Measurements from ENCODE around the gene INTS13. TPM values are rescaled to one million over a fixed set of nuclear protein-coding genes. Genes with fewer than 3 reads are reported as not detected.

Gene INTS13
- total and polyA plus RNA-seq, 7 donors: 9.7 to 38.2 (median 18.7) TPM

- DNase-seq: no peak
- 0% methylated on average over 10 of the region's 10 CpGs for WGBS, 2 donors
These were observed 328 bp downstream of the INTS13 start for GRCh38 chr12:26937443-26937862.

GRCh38 chr12:26936559-26937442 is 980 bp downstream of the INTS13 start:
- Histone ChIP-seq H3K4me3 (peak overlapping the region; percentile 71 to 96 (median 82)), H3K36me3 (peaks cover 0 to 13% (median 0%) of the 10 kb centered on the region in 4 donors), H3K27ac (peak overlapping the region; percentile 92 to 98 (median 96)), H3K4me1 (peaks cover 0 to 49% (median 44%) of the 10 kb centered on the region in 4 donors), H3K27me3 (no peaks in the 10 kb centered on the region), H3K9me3 (no peaks in the 10 kb centered on the region)
- intact Hi-C loops (cut with DNase I): loop anchor here (2.0 to 10.0 kb wide), 4 partner anchors 82 to 370 kb away; no protein-coding TSS in a partner anchor
- TF ChIP-seq POLR2A (IDR thresholded peaks at IDR 0.05): no peak
- no peak for TF ChIP-seq EP300 (IDR thresholded peaks at IDR 0.05)
- TF ChIP-seq CTCF (IDR thresholded peaks at IDR 0.05): no peak
- no peak for TF ChIP-seq POLR2AphosphoS5 (IDR thresholded peaks at IDR 0.05)
- no peak for DNase-seq
- 6 to 7% methylated on average over 8 of the region's 8 CpGs for WGBS, 2 donors

More at GRCh38 chr12:26937443-26937862, 328 bp downstream of the INTS13 start:
- H3K4me1 ChIP-seq: peaks cover 0 to 55% (median 46%) of the 10 kb centered on the region in 4 donors
- no peaks in the 10 kb centered on the region for H3K9me3 ChIP-seq
- H3K4me3 ChIP-seq: peak overlapping the region; percentile 71 to 96 (median 82)
- intact Hi-C loops (cut with DNase I): loop anchor here (2.0 to 10.0 kb wide), 4 partner anchors 83 to 370 kb away; no protein-coding TSS in a partner anchor
- no peaks in the 10 kb centered on the region for H3K27me3 ChIP-seq
- peaks cover 0 to 7% (median 0%) of the 10 kb centered on the region in 4 donors for H3K36me3 ChIP-seq
- peak overlapping the region; percentile 92 to 98 (median 96) for H3K27ac ChIP-seq
- TF ChIP-seq CTCF (IDR thresholded peaks at IDR 0.05) (no peak), POLR2AphosphoS5 (IDR thresholded peaks at IDR 0.05) (no peak), POLR2A (IDR thresholded peaks at IDR 0.05) (no peak), EP300 (IDR thresholded peaks at IDR 0.05) (no peak)

- DNase-seq: no peak
- intact Hi-C loops (cut with DNase I): loop anchor here (2.0 to 10.0 kb wide), 4 partner anchors 81 to 371 kb away; no protein-coding TSS in a partner anchor
- 62 to 65% methylated on average over 7 of the region's 7 CpGs for WGBS, 2 donors
- peaks cover 0 to 13% (median 0%) of the 10 kb centered on the region in 4 donors for H3K36me3 ChIP-seq
- H3K27ac ChIP-seq: peak overlapping the region in 2 of 4 donors; percentile 94 to 98
- peaks cover 0 to 40% (median 37%) of the 10 kb centered on the region in 4 donors for H3K4me1 ChIP-seq
- H3K27me3 ChIP-seq: no peaks in the 10 kb centered on the region
- no peak overlapping the region for H3K4me3 ChIP-seq
- H3K9me3 ChIP-seq: no peaks in the 10 kb centered on the region
- TF ChIP-seq POLR2A (IDR thresholded peaks at IDR 0.05) (no peak), EP300 (IDR thresholded peaks at IDR 0.05) (no peak), CTCF (IDR thresholded peaks at IDR 0.05) (no peak), POLR2AphosphoS5 (IDR thresholded peaks at IDR 0.05) (no peak)
These were observed 2.0 kb downstream of the INTS13 start for GRCh38 chr12:26935636-26936378.

GRCh38 chr12:26929590-26929989 is 8.2 kb downstream of the INTS13 start:
- Histone ChIP-seq H3K36me3 (peaks cover 0 to 65% (median 8%) of the 10 kb centered on the region in 4 donors), H3K27ac (no peak overlapping the region), H3K9me3 (no peaks in the 10 kb centered on the region), H3K4me3 (no peak overlapping the region), H3K4me1 (no peaks in the 10 kb centered on the region), H3K27me3 (no peaks in the 10 kb centered on the region)
- DNase-seq: no peak
- intact Hi-C loops (cut with DNase I): no loop called here
- TF ChIP-seq EP300 (IDR thresholded peaks at IDR 0.05): no peak
- TF ChIP-seq CTCF (IDR thresholded peaks at IDR 0.05): no peak
- TF ChIP-seq POLR2A (IDR thresholded peaks at IDR 0.05): no peak
- WGBS, 2 donors: 95 to 96% methylated on average over 2 of the region's 2 CpGs

All from sigmoid colon (tissue), 7 donors.